Right ventricle myocardium superior (tissue), 1 donor: ENCODE data around the gene CCDC117. TPM values are rescaled to one million over a fixed set of nuclear protein-coding genes. Genes with fewer than 3 reads are reported as not detected.
"Not testable (repeated sequence)": the region's sequence is repeated elsewhere in the genome, so short reads cannot be mapped to it uniquely, and the experiment has no call there.

Source experiments
- ATAC-seq: fragments of 200-7000 bp; cut with Tn5 transposase; one replicate; pipeline ENCODE4 v1.9.1; 2020; ENCODE audit warnings: mild to moderate bottlenecking; ENCODE audit not compliant: poor library complexity
- DNase-seq: peaks from one replicate; pipeline ENCODE4 v3.0.0-alpha.2; 2020
- intact Hi-C: fragments of 100-400 bp; cut with DNase I; formaldehyde crosslinking; loops from one replicate; pipeline ENCODE4 v1.11.2; 2022
- total RNA-seq: library from RNA; stranded (reverse); fragmentation: NEBNext Ultra II Directional; extraction: Animal tissue kit (Norgen Biotek cat#: 25700); gene quantifications from one replicate; pipeline ENCODE4 v1.2.1, GENCODE V29; 2021
- donor health status: DM: no; HTN: yes; CAD: no; lungs with severe emphysema.

Gene CCDC117
- total RNA-seq, 1 donor from 2014 or later = 12.0 TPM

DNA sequence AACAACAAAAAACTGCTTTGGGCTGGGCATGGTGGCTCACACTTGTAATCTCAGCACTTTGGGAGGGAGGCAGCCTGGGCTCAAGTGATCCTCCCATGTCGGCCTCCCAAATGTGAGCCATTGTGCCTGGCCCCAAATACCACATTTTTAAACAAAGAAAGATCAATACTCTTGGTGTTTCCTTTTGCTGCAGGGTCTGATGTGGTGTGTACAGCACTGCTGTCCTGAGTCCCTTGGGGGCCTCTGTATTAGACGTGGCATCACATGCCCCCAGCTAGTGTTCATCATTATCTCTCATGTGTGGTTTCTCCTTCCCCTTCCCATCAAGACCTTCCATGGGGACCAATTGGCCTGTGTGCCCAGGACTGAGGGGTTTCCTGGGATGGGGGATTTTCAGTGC lies 48.4 kb downstream of the CCDC117 start:
- intact Hi-C loops = no loop called here
- no peak for DNase-seq
- no peak for ATAC-seq

DNA sequence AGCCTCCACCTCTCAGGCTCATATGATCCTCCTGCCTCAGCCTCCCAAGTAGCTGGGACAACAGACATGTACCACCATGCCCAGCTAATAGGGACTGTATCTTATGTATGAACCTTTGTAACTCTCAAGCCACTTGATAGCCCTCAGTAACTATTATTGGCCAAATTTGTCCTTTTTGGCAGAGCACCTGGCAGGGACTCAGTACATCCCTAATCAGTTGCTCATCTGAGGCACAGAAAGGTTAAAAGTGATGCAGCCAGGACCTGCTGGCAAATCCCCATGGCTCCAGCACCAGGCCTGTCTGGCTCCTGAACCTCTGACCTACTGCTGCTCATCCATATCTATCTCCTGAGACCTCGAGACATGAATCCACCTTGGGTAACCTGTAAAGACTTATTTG lies 49.0 kb downstream of the CCDC117 start:
- no peak for ATAC-seq
- intact Hi-C loops = no loop called here

DNA sequence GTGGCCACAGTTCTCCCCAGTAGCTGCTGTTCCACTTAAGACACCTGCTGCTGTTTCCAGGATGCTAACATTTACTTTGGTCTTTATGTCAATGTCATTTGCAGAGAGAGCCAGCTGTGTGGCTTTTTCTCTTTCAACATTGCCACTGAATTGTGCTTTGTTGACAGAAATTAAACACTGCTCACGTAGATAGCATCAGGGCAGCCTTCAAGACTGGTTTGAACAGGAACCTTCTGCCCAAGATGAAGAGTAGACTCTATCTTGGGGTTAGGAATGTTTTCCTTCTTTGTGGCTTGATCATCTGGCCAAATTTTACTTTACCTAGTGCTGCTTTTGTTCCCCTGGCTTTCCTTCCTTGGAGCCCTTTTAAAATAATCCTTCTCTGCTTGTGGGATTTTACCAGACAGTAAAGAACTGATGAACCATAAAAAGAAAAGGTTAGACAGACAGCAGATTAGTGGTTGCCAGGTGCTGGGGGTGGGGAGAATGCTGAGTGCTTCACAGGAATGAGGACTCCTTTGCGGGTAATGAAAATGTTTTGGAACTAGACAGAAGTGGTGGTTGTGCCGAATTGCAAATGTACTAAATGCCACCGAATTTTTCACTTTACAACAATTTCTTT lies 50.5 kb downstream of the CCDC117 start:
- ATAC-seq = no peak

More for the DNA sequence above, 49.0 kb downstream of the CCDC117 start:
- no peak for DNase-seq

DNA sequence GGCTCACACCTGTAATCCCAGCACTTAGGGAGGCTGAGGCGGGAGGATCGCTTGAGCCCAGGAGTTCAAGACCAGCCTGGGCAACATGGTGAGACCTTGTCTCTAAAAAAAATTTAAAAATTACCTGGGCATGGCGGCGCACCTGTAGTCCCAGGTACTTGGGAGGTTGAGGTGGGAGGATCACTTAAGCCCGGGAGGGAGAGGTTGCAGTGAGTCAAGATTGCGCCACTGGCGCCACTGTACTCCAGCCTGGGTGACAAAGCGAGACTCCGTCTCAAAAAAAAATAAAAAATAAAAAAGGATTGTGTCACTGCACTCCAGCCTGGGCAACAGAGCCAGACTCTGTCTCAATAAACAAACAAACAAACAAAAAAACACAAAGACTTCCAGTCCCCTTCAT lies 52.0 kb downstream of the CCDC117 start:
- intact Hi-C loops, ATAC-seq, DNase-seq: not testable (repeated sequence)

More for the DNA sequence above, 50.5 kb downstream of the CCDC117 start:
- no peak for DNase-seq
- intact Hi-C loops = no loop called here

DNA sequence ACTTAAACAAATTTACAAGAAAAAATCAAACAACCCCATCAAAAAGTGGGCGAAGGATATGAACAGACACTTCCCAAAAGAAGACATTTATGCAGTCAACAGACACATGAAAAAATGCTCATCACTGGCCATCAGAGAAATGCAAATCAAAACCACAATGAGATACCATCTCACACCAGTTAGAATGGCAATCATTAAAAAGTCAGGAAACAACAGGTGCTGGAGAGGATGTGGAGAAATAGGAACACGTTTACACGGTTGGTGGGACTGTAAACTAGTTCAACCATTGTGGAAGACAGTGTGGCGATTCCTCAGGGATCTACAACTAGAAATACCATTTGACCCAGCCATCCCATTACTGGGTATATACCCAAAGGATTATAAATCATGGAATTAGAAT lies 53.9 kb downstream of the CCDC117 start:
- ATAC-seq, intact Hi-C loops, DNase-seq: not testable (repeated sequence)

DNA sequence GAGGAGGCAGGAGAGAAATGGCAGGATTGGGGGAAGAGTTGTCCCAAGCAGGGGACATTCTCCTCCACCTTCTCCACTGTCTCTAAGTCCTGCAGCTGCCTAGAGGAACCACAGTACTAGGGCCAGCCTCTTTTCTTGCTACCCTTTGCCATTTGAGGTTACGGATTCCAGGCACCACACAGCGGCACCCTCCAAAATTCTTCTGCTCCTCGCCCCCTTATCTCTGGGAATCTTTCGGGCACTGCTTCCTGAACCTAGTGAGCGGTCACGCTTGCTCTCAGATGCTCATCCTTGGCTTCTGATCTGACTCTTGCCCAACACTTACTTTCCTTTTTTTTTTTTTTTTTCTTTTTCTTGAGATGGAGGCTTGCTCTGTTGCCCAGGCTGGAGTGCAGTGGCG lies 54.4 kb downstream of the CCDC117 start:
- DNase-seq (no peak), ATAC-seq (no peak)
- intact Hi-C loops = no loop called here

DNA sequence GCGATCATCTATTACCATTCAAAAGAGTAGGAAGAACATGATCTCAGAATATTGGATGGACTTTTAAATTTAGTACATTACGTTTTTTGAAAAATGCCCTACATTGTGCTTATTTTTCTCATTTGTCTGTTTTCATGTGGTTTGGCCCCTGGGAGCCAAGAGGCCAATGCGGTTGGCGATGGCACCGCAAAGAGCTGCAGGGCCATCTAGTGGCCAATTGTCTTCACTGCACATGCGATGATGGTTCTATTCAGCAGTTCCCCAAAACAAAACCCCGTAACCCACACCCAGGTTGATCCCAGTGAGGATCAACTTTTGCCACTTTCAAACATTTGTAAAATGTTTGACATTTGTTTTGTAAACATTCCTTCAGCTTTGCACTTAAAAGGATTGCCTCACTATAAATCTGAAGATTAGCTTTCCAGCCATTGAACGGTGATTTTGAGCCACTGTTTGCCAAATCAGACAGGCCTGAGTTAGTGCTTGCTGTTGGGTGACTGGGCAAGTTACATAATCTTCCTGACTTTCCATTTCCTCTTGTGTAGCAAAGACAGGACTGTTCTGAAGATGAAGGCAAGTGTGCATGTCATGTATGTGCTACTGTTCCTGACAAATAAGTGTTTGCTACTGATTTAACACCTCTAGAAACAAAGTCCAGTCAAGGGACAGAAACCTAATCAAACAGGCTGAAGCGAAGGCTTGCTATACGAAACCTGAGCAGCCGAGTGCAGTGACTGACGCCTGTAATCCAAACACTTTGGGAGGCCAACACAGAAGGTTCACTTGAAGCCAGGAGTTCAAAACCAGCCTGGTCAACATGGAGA lies 57.1 kb downstream of the CCDC117 start:
- intact Hi-C loops = loop anchor here (2.0 to 10.0 kb wide), 2 partner anchors 229 to 805 kb away; no protein-coding TSS in a partner anchor
- ATAC-seq = peak; percentile 94
- peak; percentile 82 for DNase-seq

DNA sequence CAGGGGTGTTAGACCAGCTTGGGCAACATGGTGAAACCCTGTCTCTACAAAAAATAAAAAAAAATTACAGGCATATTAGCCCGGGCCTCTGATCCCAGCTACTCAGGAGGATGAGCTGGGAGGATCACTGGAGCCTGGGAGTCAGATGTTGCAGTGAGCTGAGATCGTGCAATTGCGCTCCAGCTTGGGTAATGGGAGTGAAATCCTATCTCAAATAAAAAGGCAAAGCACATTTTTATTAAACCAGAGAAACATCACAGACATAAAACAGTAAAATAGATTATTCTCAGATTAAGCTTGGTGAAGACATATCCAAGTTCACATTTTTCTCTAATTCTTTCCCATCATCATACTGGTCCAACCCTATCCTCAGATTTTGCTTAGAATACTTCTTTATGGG lies 57.9 kb downstream of the CCDC117 start:
- no peak for DNase-seq
- intact Hi-C loops = loop anchor here (10.0 kb wide), 1 partner anchor 806 kb away; no protein-coding TSS in a partner anchor
- ATAC-seq = no peak

DNA sequence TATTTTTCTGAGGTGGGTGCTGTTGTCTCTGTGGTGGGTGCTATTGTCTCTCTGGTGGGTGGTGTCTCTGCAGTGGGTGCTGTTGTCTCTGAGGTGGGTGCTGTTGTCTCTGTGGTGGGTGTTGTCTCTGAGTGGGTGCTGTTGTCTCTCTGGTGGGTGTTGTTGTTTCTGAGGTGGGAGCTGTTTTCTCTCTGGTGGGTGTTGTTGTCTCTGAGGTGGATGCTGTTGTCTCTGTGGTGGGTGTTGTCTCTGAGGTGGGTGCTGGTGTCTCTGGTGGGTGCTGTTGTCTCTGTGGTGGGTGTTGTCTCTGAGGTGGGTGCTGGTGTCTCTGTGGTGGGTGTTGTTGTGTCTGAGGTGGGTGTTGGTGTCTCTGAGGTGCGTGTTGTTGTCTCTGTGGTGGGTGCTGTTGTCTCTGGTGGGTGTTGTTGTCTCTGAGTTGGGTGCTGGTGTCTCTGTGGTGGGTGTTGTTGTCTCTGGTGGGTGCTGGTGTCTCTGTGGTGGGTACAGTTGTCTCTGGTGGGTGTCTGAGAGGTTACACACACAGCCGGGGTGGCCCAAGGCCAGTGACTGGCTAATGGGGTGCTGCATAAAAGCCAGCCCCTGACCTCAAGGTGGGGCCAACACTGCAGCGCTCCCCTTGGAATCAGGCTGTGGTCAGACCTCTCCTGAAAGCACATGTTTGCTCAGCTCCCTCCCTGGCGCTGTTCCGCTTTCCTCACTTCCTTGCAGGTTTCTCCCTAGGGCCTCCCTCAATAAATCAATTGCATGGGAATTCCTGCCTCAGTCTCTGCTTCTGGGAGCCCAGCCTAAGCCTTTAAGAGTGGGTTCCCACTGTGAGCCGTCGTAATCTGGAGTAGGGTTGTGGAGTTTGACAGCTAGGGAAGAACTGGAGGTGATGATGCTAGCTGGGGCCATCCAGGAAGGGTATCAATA lies 58.9 kb downstream of the CCDC117 start:
- ATAC-seq = no peak
- intact Hi-C loops = loop anchor here (10.0 kb wide), 1 partner anchor 807 kb away; no protein-coding TSS in a partner anchor

DNA sequence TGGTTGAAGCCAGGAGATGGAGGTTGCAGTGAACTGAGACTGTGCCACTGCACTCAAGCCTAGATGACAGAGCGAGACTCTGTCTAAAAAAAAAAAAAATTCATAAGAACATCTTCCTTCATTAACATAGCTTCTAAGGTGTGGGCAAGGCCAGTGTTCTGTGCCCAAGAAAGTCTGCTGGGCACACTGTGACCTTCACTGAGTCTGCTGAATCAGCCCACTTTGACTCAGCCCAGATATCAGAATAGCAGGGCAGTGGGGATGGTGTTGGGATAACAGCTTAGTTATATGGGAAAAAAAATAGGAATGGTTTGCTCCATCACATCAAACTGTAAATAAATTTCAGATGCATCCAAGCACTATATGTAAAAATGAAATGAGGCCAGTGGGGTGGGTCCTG lies 60.2 kb downstream of the CCDC117 start:
- DNase-seq (no peak), ATAC-seq (no peak)
- intact Hi-C loops = loop anchor here (10.0 kb wide), 1 partner anchor 808 kb away; no protein-coding TSS in a partner anchor

More for the DNA sequence above, 58.9 kb downstream of the CCDC117 start:
- DNase-seq = no peak

DNA sequence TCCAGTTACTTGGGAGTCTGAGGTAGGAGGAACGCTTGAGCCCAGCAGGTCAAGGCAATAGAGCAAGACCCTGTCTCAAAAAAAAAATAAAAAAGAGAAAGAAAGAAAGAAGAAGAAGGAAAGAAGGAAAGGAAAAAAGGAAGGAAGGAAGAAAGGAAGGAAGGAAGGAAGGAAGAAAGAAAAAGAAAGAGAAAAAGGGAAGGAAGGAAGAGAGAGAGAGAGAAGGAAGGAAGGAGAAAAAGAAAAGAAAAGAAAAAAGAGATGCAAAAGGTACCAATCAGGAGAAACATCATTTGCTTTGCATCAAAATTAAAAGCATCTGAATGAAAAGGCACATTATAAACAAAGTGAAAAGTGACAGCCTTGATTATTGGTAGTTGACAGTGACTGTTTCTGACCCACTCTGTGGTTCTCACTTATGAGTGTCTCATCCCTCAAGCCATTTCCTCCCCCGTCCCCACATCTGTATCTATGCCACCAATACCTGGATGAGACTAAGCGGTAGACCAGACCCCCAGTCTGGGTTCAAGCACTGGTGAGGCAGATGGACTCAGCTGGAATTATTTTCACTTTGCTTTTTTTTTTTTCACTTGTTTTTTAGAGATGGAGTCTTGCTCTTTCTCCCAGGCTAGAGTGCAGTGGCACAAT lies 60.9 kb downstream of the CCDC117 start:
- no peak for DNase-seq
- no peak for ATAC-seq
- intact Hi-C loops = loop anchor here (10.0 kb wide), 1 partner anchor 809 kb away; no protein-coding TSS in a partner anchor

DNA sequence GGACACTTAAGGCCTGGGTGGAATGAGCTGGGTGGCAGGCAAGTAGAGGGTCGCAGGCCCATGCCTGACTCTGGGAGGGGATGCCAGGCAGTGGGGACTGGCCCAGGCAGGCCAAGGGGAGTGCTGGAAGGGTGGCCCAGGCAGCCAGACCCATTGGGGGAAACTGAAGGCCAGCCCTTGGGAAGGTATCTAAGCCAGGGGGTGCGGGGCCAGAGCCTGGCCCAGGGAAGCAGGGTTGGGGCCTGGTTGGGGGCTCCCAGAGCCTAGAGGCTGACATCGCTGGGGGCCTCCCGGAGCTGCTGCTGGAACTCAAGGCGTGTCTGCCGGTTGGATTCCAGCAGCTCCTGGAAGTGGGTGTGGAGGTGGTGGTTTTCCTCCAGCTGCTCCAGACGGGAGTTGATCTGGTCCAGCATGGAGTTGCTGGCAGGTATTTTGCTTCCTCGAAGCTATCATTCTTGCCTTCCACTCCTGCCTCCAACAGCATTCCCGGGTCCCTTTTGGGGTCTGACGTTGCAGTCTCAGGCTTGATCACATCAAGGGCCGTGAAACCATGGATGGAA lies 63.2 kb downstream of the CCDC117 start:
- DNase-seq (no peak), ATAC-seq (no peak)
- intact Hi-C loops = loop anchor here (10.0 kb wide), 1 partner anchor 811 kb away; no protein-coding TSS in a partner anchor

DNA sequence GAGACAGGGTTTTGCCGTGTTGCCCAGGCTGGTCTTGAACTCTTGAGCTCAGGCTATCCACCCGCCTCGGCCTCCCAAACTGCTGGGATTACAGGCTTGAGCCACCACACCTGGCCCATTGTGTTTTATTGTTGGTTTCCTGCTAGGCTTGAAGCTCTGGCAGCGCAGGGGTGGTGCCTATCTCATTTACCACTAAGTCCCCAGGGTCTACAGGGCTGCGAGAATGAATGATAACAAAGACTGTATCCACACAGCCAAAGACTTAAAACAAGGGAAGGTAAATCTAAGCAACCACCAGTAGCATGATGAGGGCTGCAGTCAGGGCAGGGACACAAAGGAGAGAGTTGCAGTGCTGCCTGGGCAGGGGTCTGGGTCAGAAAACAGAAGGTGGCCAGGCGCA lies 65.1 kb downstream of the CCDC117 start:
- ATAC-seq (no peak), DNase-seq (no peak)
- intact Hi-C loops = loop anchor here (10.0 kb wide), 1 partner anchor 813 kb away; no protein-coding TSS in a partner anchor

Other genes with a start within 250 kb of the CCDC117 start
- 12.2 TPM for gene TTC28, start 92.9 kb upstream of the CCDC117 start, total RNA-seq
- 2.4 TPM for gene CHEK2, start 30.9 kb upstream of the CCDC117 start, total RNA-seq
- gene HSCB, start 30.7 kb upstream of the CCDC117 start, total RNA-seq = 9.3 TPM
- gene XBP1, start 27.9 kb downstream of the CCDC117 start, total RNA-seq = 61.5 TPM
- 5.0 TPM for gene ZNRF3, start 110.9 kb downstream of the CCDC117 start, total RNA-seq